Liver (tissue), 9 donors: Measurements from ENCODE around the gene HAO1. TPM values are rescaled to one million over a fixed set of nuclear protein-coding genes. Genes with fewer than 3 reads are reported as not detected.

Experiments
- DNase-seq: peaks from one replicate; pipeline ENCODE4 v3.0.0-alpha.2; 2017; ENCODE audit warnings: low spot score
- H3K27ac ChIP-seq, 2 donors: one replicate each; pipeline ENCODE4 v1.7.0; 2013; ENCODE audit warnings: inconsistent platforms in 2 of 2, low read length in 2 of 2, control low read depth in 1 of 2, low read depth in 1 of 2, mild to moderate bottlenecking in 1 of 2
- H3K27me3 ChIP-seq, 4 donors: one replicate each; pipeline versions ENCODE4 v1.6.1 to v1.7.0; 2013; ENCODE audit warnings: low read length in 3 of 4, inconsistent platforms in 1 of 4, mild to moderate bottlenecking in 1 of 4, moderate library complexity in 1 of 4; ENCODE audit not compliant: control insufficient read depth in 4 of 4, insufficient read depth in 4 of 4
- H3K36me3 ChIP-seq, 4 donors: one replicate each; pipeline versions ENCODE4 v1.6.1 to v1.7.0; 2013; ENCODE audit warnings: low read length in 3 of 4, mild to moderate bottlenecking in 3 of 4, low read depth in 1 of 4, moderate library complexity in 1 of 4; ENCODE audit not compliant: control insufficient read depth in 4 of 4, insufficient read depth in 3 of 4
- H3K4me1 ChIP-seq, 4 donors: one replicate each; pipeline versions ENCODE4 v1.6.1 to v1.7.0; 2013; ENCODE audit warnings: low read length in 3 of 4, mild to moderate bottlenecking in 3 of 4, moderate library complexity in 1 of 4; ENCODE audit not compliant: control insufficient read depth in 4 of 4, insufficient read depth in 4 of 4
- H3K4me3 ChIP-seq, 3 donors: one replicate each; pipeline versions ENCODE4 v1.6.1 to v1.7.0; 2013; ENCODE audit warnings: low read length in 3 of 3, control low read depth in 1 of 3, low read depth in 1 of 3, mild to moderate bottlenecking in 1 of 3
- H3K9ac ChIP-seq, 2 donors: one replicate each; pipeline ENCODE4 v1.7.0; 2013; ENCODE audit warnings: low read length in 2 of 2, mild to moderate bottlenecking in 2 of 2, moderate library complexity in 2 of 2, control low read depth in 1 of 2, low read depth in 1 of 2
- H3K9me3 ChIP-seq, 4 donors: one replicate each; pipeline versions ENCODE4 v1.6.1 to v1.7.0; 2013; ENCODE audit warnings: low read length in 3 of 4; ENCODE audit not compliant: control insufficient read depth in 4 of 4
- ATF3 ChIP-seq: IDR thresholded peaks from 2 replicates; pipeline ENCODE4 v1.6.1; 2016; ENCODE audit warnings: antibody characterized with exemption
- CTCF ChIP-seq: fragments of 150-350 bp; IDR thresholded peaks from 2 replicates; pipeline ENCODE4 v1.5.1; 2017; ENCODE audit warnings: improper control_type of control experiment, low read depth, low read length; ENCODE audit not compliant: missing input control
- EGR1 ChIP-seq, 2 donors: IDR thresholded peaks; 2 replicates each; pipeline ENCODE4 v1.6.1; 2016 to 2018; ENCODE audit warnings: antibody characterized with exemption in 2 of 2, low read depth in 2 of 2
- FOXA1 ChIP-seq: IDR thresholded peaks from 2 replicates; pipeline ENCODE4 v1.6.1; 2016; ENCODE audit warnings: antibody characterized with exemption
- FOXA2 ChIP-seq: IDR thresholded peaks from 2 replicates; pipeline ENCODE4 v1.6.1; 2016; ENCODE audit warnings: antibody characterized with exemption
- GABPA ChIP-seq, 2 donors: IDR thresholded peaks in 1 of 2; conservative IDR thresholded peaks in 1 of 2; 2 replicates each; pipeline ENCODE4 v1.6.1; 2016; ENCODE audit warnings: antibody characterized with exemption in 2 of 2, mild to moderate bottlenecking in 1 of 2, moderate library complexity in 1 of 2
- HNF4A ChIP-seq, 2 donors: conservative IDR thresholded peaks; 2 replicates each; pipeline ENCODE4 v1.6.1; 2016; ENCODE audit warnings: antibody characterized with exemption in 2 of 2, mild to moderate bottlenecking in 2 of 2
- HNF4G ChIP-seq: IDR thresholded peaks from 2 replicates; pipeline ENCODE4 v1.6.1; 2016; ENCODE audit warnings: antibody characterized with exemption
- JUND ChIP-seq, 2 donors: IDR thresholded peaks; 2 replicates each; pipeline ENCODE4 v1.6.1; 2016; ENCODE audit warnings: antibody characterized with exemption in 2 of 2
- MAX ChIP-seq: IDR thresholded peaks from 2 replicates; pipeline ENCODE4 v1.6.1; 2016; ENCODE audit warnings: antibody characterized with exemption
- NR2F2 ChIP-seq: IDR thresholded peaks from 2 replicates; pipeline ENCODE4 v1.6.1; 2016; ENCODE audit warnings: antibody characterized with exemption
- RAD21 ChIP-seq, 2 donors: IDR thresholded peaks; 2 replicates each; pipeline ENCODE4 v1.6.1; 2016; ENCODE audit warnings: antibody characterized with exemption in 2 of 2, mild to moderate bottlenecking in 2 of 2
- REST ChIP-seq: IDR thresholded peaks from 2 replicates; pipeline ENCODE4 v1.6.1; 2016; ENCODE audit warnings: antibody characterized with exemption, mild to moderate bottlenecking
- RXRA ChIP-seq, 2 donors: IDR thresholded peaks; 2 replicates each; pipeline ENCODE4 v1.6.1; 2017 to 2018; ENCODE audit warnings: antibody characterized with exemption in 2 of 2, mild to moderate bottlenecking in 1 of 2
- SP1 ChIP-seq: IDR thresholded peaks from 2 replicates; pipeline ENCODE4 v1.6.1; 2018; ENCODE audit warnings: antibody characterized with exemption, mild to moderate bottlenecking
- TAF1 ChIP-seq: conservative IDR thresholded peaks from 2 replicates; pipeline ENCODE4 v1.6.1; 2016; ENCODE audit warnings: antibody characterized with exemption, mild to moderate bottlenecking
- YY1 ChIP-seq: IDR thresholded peaks from 2 replicates; pipeline ENCODE4 v1.6.1; 2016; ENCODE audit warnings: antibody characterized with exemption, mild to moderate bottlenecking
- ZBTB33 ChIP-seq: IDR thresholded peaks from 2 replicates; pipeline ENCODE4 v1.6.1; 2016; ENCODE audit warnings: antibody characterized with exemption
- WGBS: extraction: QIAGEN DNeasy Blood & Tissue Kit; methylation state at CpG from one replicate; pipeline ENCODE4 v1.1.7; 2013; 5-methylcytosine and 5-hydroxymethylcytosine counted together
- polyA plus RNA-seq, 2 donors: library from polyadenylated mRNA; stranded (reverse) in 1 of 2; unstranded in 1 of 2; fragments of 200-250 nt in 1 of 2; fragments of >200 nt in 1 of 2; fragmentation: Nextera tagmentation in 1 of 2; extraction: Ambion mirVana in 1 of 2; gene quantifications; one replicate each; pipeline versions ENCODE4 v1.2.1 to v1.2.3, GENCODE V29; 2013 to 2015
- total RNA-seq, 2 donors: library from RNA; depleted of rRNA; stranded (reverse); fragments of >200 nt; gene quantifications; one replicate each; pipeline ENCODE4 v1.2.3, GENCODE V29; 2014
- donor health status: healthy.
- donor health status: healthy.
- donor health status: healthy.
- donor health status: healthy.
- donor health status: healthy.

Gene HAO1
- total and polyA plus RNA-seq, 4 donors, result 17.8 to 164 (median 161) TPM

- Histone ChIP-seq H3K9ac (peak overlapping the region; percentile 32 to 48), H3K36me3 (no peaks in the 10 kb centered on the region), H3K27ac (peak overlapping the region; percentile 73 to 77), H3K4me3 (peak overlapping the region in 1 of 3 donors; percentile 41), H3K27me3 (no peaks in the 10 kb centered on the region), H3K4me1 (peaks cover 0 to 2% (median 0%) of the 10 kb centered on the region in 4 donors), H3K9me3 (no peaks in the 10 kb centered on the region)
- TF ChIP-seq FOXA2, result peak; percentile 50
- TF ChIP-seq ZBTB33, result peak; percentile 64
- TF ChIP-seq TAF1, result no peak
- no peak for TF ChIP-seq FOXA1
- no peak for TF ChIP-seq GABPA (IDR thresholded peaks at IDR 0.05 in 1 of 2, conservative IDR thresholded peaks at IDR 0.05 in 1 of 2)
- TF ChIP-seq JUND (IDR thresholded peaks at IDR 0.05), result peak; percentile 47 to 75
- peak; percentile 58 for TF ChIP-seq REST
- peak; percentile 77 for TF ChIP-seq YY1
- peak in 1 of 2 donors; percentile 50 for TF ChIP-seq HNF4A (conservative IDR thresholded peaks at IDR 0.05)
- peak; percentile 15 to 36 for TF ChIP-seq RAD21 (IDR thresholded peaks at IDR 0.05)
- peak; percentile 58 for TF ChIP-seq SP1
- TF ChIP-seq CTCF, result no peak
- TF ChIP-seq HNF4G, result no peak
- TF ChIP-seq RXRA (IDR thresholded peaks at IDR 0.05), result peak; percentile 65 to 84
- TF ChIP-seq MAX, result peak; percentile 50
- TF ChIP-seq NR2F2, result no peak
- TF ChIP-seq ATF3, result peak; percentile 11
- peak in 1 of 2 donors; percentile 41 for TF ChIP-seq EGR1 (IDR thresholded peaks at IDR 0.05; ENCODE audit: low read depth in 2 of 2)
- WGBS, result 25% methylated on average over 11 of the region's 11 CpGs
- DNase-seq, result peak; percentile 45
These were observed 74.0 kb downstream of the HAO1 start for GRCh38 chr20:7866285-7866684.
